ENCODE measurements around the gene WNT6. TPM values are rescaled to one million over a fixed set of nuclear protein-coding genes. Genes with fewer than 3 reads are reported as not detected.
A peak's percentile ranks its signal among the peaks of the same experiment; 100 is the strongest.

WNT6 gene
- total RNA-seq, 1 experiment from 2014 or later = not detected

DNA sequence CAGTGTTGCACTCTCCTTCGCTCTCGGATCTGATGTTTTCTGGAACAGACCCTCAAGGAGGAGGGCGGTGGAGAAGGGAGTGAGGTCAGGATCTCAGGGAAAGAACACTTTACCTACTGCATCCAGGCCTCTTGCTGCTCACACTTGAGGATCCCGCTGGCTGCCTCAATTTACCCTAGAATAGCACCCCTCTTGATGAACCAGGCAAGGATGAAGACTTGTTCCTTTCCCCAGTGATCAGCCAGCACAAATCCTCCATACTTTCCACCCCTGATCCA is 35.2 kb downstream of the WNT6 start:
- Histone ChIP-seq H3K27me3 (ENCODE audit: low read length) (no peaks in the 10 kb centered on the region), H2AFZ (ENCODE audit: low read length) (no peak overlapping the region), H3F3A (ENCODE audit: low read length, unreplicated experiment) (peaks cover 5% of the 10 kb centered on the region), H3K9ac (ENCODE audit: low read length) (peak overlapping the region; percentile 34), H3K4me2 (ENCODE audit: low read length) (peak overlapping the region; percentile 95), H3K4me3 (ENCODE audit: low read length) (peak overlapping the region; percentile 69; the same call in 1 of the 2 replicates), H3K36me3 (ENCODE audit: low read depth, low read length) (no peaks in the 10 kb centered on the region), H3K79me2 (ENCODE audit: low read length) (peaks cover 11% of the 10 kb centered on the region; the same call in 1 of the 2 replicates), H4K20me1 (ENCODE audit: low read length) (no peaks in the 10 kb centered on the region), H3K4me1 (ENCODE audit: insufficient read depth, low read length) (peaks cover 57% of the 10 kb centered on the region), H3K9me3 (ENCODE audit: low read length) (no peaks in the 10 kb centered on the region), H3K9me2 (replicated peaks; ENCODE audit: low read length) (no peaks in the 10 kb centered on the region), H3K27ac (ENCODE audit: low read length) (peak overlapping the region; percentile 85)
- no peak for TF ChIP-seq EZH2phosphoT487 (IDR thresholded peaks at IDR 0.05; ENCODE audit: borderline replicate concordance, low read length)
- TF ChIP-seq, protein P1, sequence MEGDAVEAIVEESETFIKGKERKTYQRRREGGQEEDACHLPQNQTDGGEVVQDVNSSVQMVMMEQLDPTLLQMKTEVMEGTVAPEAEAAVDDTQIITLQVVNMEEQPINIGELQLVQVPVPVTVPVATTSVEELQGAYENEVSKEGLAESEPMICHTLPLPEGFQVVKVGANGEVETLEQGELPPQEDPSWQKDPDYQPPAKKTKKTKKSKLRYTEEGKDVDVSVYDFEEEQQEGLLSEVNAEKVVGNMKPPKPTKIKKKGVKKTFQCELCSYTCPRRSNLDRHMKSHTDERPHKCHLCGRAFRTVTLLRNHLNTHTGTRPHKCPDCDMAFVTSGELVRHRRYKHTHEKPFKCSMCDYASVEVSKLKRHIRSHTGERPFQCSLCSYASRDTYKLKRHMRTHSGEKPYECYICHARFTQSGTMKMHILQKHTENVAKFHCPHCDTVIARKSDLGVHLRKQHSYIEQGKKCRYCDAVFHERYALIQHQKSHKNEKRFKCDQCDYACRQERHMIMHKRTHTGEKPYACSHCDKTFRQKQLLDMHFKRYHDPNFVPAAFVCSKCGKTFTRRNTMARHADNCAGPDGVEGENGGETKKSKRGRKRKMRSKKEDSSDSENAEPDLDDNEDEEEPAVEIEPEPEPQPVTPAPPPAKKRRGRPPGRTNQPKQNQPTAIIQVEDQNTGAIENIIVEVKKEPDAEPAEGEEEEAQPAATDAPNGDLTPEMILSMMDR (conservative IDR thresholded peaks at IDR 0.05; ENCODE audit: low read depth, low read length) = no peak
- no peak for TF ChIP-seq EZH2 (IDR thresholded peaks at IDR 0.05; ENCODE audit: low read length, unreplicated experiment)
- BruUV-seq (replicated peaks) = TSS peak; percentile 72
- intact Hi-C loops (cut with micrococcal nuclease) = no loop called here
- ATAC-seq (no peak), DNase-seq (no peak)
- POLR2A ChIA-PET (ENCODE audit: unreplicated experiment) = no interaction called here
- CTCF ChIA-PET = no interaction called here

DNA sequence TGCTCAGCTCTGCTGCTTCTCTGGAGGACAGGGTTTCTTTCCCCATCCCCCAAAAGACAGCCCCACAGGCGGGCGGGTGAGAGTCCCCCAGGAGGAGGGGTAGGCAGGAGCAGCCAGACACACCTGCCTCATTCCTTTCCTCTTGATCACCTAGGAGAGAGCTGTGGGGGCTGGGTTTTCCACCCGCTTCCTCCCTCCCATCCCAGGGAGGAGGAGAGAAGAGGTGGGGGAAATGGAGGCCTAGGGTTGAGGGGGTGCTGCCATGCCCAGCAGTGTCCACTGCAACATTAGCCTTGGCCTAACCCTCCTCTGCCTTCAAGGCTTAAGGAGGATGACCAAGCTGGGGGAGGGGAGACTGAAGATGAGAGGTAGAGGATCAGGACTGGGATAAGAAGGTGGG is 35.7 kb downstream of the WNT6 start:
- DNase-seq = peak; percentile 81
- Histone ChIP-seq H2AFZ (ENCODE audit: low read length) (0 out of 2 replicates have a peak overlapping the region, but pooled peaks have one; percentile 13), H3K27me3 (ENCODE audit: low read length) (no peaks in the 10 kb centered on the region), H3K4me1 (ENCODE audit: insufficient read depth, low read length) (peaks cover 57% of the 10 kb centered on the region), H3K9me3 (ENCODE audit: low read length) (no peaks in the 10 kb centered on the region), H3F3A (ENCODE audit: low read length, unreplicated experiment) (peaks cover 5% of the 10 kb centered on the region), H3K79me2 (ENCODE audit: low read length) (peaks cover 11% of the 10 kb centered on the region; the same call in 1 of the 2 replicates), H3K9ac (ENCODE audit: low read length) (peak overlapping the region; percentile 37), H4K20me1 (ENCODE audit: low read length) (no peaks in the 10 kb centered on the region), H3K9me2 (replicated peaks; ENCODE audit: low read length) (no peaks in the 10 kb centered on the region), H3K36me3 (ENCODE audit: low read depth, low read length) (no peaks in the 10 kb centered on the region), H3K4me2 (ENCODE audit: low read length) (peak overlapping the region; percentile 95), H3K27ac (ENCODE audit: low read length) (peak overlapping the region; percentile 85), H3K4me3 (ENCODE audit: low read length) (peak overlapping the region; percentile 69; the same call in 1 of the 2 replicates)
- TF ChIP-seq EZH2 (IDR thresholded peaks at IDR 0.05; ENCODE audit: low read length, unreplicated experiment) = no peak
- TF ChIP-seq EZH2phosphoT487 (IDR thresholded peaks at IDR 0.05; ENCODE audit: borderline replicate concordance, low read length) = no peak
- TF ChIP-seq, protein P1 (conservative IDR thresholded peaks at IDR 0.05; ENCODE audit: low read depth, low read length) = no peak
- no TSS peak for BruUV-seq (replicated peaks)
- ATAC-seq = peak; percentile 27
- ChIA-PET CTCF (interaction anchor here (0.7 kb wide), 1 partner anchor 14 kb away, joined by 6 read pairs; no protein-coding TSS in a partner anchor), POLR2A (ENCODE audit: unreplicated experiment) (interaction anchor here (0.6 kb wide), 1 partner anchor 11 kb away, joined by 3 read pairs; no protein-coding TSS in a partner anchor)
- intact Hi-C loops (cut with micrococcal nuclease) = no loop called here

DNA sequence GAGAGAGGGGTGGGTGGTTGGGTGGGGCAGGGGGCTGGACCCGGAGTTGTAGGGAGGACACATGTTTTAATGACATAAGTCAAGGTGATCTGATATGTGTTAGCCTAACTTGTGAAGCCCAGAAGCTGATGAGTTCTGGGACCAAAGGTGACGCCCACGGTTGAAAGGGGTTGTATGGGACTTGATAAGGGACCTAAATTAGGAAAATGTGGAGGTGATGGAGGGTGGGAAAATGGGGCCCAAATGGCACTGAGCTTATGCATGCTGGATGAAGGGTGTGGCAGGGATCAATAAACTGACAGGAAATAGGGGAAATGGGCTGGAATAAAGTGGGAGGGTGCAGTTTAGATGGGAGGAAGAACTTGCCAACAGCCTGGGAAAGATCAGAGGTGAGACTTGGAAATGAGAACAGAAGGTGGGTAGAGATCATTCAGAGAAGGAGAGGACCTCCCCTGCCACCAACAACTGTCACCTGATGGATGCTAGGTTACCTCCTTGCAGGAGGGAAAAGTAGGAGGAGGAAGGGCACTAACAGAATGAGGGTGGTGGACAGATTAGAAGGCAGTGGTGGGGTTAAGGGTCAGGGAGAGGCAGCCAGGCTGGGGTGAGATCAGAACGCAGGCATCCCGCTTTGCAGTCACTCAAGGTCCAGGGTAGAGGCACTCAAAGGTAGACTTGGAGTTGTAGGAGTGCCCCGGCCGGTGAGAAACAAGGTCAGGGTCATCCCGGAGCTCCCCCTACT is 36.3 kb downstream of the WNT6 start:
- Histone ChIP-seq H3K9me2 (replicated peaks; ENCODE audit: low read length) (no peaks in the 10 kb centered on the region), H3K27me3 (ENCODE audit: low read length) (no peaks in the 10 kb centered on the region), H3F3A (ENCODE audit: low read length, unreplicated experiment) (peaks cover 5% of the 10 kb centered on the region), H4K20me1 (ENCODE audit: low read length) (no peaks in the 10 kb centered on the region), H3K4me1 (ENCODE audit: insufficient read depth, low read length) (peaks cover 57% of the 10 kb centered on the region), H3K27ac (ENCODE audit: low read length) (peak overlapping the region; percentile 85), H3K4me3 (ENCODE audit: low read length) (peak overlapping the region; percentile 56), H3K9ac (ENCODE audit: low read length) (peak overlapping the region; percentile 37), H3K4me2 (ENCODE audit: low read length) (peak overlapping the region; percentile 95), H3K79me2 (ENCODE audit: low read length) (peaks cover 11% of the 10 kb centered on the region; the same call in 1 of the 2 replicates), H3K36me3 (ENCODE audit: low read depth, low read length) (no peaks in the 10 kb centered on the region), H2AFZ (ENCODE audit: low read length) (peak overlapping the region; percentile 58; the same call in 1 of the 2 replicates), H3K9me3 (ENCODE audit: low read length) (no peaks in the 10 kb centered on the region)
- BruUV-seq (replicated peaks) = TSS peak; percentile 57
- ATAC-seq (no peak; the same call in 1 of the 2 replicates), DNase-seq (peak; percentile 39)
- intact Hi-C loops (cut with micrococcal nuclease) = no loop called here
- ChIA-PET POLR2A (ENCODE audit: unreplicated experiment) (interaction anchor here (0.6 kb wide), 1 partner anchor 12 kb away, joined by 3 read pairs; no protein-coding TSS in a partner anchor), CTCF (interaction anchor here (0.7 to 3.3 kb wide), 2 partner anchors 14 to 19 kb away, joined by 6 to 71 read pairs; no protein-coding TSS in a partner anchor)
- TF ChIP-seq EZH2phosphoT487 (IDR thresholded peaks at IDR 0.05; ENCODE audit: borderline replicate concordance, low read length) (no peak), EZH2 (IDR thresholded peaks at IDR 0.05; ENCODE audit: low read length, unreplicated experiment) (no peak)
- TF ChIP-seq, protein P1 (conservative IDR thresholded peaks at IDR 0.05; ENCODE audit: low read depth, low read length) = no peak

Data from PC-3 (cell line).